ENCODE measurements around the gene CDH26.
"Not testable (repeated sequence)": the region's sequence is repeated elsewhere in the genome, so short reads cannot be mapped to it uniquely, and the experiment has no call there.

Gene CDH26

DNA sequence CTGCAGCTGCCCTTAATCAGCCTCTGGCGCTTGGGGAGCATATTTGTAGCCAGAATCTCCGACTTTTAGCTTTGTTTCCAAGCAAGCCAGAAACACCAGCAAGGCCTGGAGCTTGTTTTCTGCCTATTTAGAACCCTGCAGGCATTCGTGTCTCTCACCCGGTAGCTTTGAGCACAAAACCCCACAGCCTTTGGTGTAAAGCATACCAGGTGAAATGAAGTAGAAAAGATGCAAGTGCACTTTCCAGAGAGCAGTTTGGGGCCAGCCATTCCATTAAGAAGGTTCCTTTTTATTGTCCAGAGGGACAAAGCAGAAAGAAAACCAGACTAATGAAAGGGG lies 17.3 kb upstream of the CDH26 start:
- peak in 1 of 56 donors; percentile 67 for DNase-seq

DNA sequence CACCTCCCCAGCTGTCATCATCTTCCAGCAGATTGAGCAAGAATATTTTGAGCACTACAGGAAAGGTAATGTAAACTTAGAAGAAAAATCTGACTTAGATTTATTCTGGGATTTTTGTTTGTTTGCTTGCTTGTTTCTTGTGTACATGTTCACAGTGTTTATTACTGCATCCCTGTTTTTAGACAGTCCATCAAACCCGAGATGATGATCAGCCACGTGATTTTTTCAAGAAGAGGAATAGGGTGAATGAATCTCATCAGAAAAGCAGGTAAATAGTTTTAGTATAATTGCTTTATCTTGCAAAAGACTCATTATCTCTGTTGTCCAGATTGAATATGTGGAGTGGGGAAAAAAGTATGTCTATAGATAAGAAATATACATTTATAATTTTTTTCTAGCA lies 16.0 kb upstream of the CDH26 start:
- no peak for DNase-seq

GRCh38 chr20:59944726-59945125 lies 13.5 kb upstream of the CDH26 start:
- DNase-seq, result no peak

DNA sequence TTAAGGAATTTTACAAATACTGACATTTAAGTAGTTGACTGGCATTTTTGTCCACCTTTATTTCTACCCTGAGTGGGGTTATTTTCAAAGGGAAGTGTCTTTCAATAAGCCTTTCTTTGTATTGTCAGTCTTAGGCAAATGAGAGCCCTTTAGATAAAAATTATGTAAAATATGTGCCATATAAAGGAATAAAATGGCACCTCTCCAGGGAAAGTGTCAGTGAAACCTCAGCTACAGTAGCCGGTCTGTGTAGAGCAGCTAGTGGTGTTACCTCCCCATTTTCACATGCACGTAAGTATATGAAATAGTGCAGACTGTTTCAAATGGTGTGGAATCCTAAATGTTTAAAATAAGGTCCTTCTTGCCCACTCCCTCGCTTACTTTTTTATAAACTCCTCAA lies 13.0 kb upstream of the CDH26 start:
- DNase-seq, result no peak

DNA sequence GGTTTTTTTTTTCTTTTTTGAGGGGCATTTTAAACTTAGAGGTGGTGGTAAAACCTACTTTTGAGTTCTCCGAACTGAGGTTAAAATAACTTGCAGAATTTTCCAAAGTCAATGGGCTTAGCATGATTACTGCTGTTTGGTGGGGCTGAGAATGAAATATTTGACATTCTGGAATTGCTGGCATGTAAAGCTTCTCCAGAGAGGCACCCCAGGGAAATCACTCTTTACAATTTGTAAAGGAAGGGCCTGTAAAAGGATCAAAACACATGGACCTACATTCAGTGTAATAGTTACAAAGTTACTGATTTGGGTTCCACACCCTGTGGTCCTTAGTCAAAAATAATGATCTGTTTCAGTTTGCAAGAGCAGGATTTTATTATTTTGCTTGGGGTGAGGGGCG lies 12.5 kb upstream of the CDH26 start:
- DNase-seq, result no peak

DNA sequence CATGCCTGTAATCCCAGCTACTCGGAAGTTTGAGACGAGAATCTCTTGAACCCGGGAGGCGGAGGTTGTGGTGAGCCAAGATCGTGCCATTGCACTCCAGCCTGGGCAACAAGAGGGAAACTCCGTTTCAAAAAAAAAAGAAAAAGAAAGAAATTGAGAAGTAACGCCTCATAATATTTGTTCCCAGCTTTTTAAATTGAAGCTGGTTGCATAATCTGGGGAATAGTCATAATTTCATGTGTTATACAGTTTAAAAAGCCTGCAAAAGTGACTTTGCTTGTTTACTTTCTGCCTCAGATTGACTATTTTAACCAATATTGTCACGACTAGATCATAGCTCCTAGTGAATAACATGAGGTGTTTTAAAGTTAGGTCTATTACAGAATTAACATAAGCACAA lies 10.8 kb upstream of the CDH26 start:
- DNase-seq, result no peak

DNA sequence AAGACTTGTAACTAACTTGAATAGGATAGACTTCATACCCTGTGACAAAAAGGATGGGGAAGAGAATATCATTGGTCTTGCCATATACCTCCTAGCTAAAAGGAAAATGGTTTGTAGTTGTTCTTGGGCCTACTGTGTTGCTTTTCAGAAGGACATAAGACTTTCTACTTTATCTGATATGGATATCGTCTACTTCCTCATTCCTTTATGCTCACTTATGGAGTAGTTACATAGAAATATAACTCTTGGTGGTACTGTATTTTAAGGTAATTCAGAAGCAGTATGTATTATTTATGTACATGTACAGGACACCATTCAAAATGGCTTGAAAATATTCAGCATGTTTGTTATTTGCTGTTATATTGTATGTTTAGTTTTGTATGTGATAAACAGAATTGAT lies 10.0 kb upstream of the CDH26 start:
- no peak for DNase-seq

DNA sequence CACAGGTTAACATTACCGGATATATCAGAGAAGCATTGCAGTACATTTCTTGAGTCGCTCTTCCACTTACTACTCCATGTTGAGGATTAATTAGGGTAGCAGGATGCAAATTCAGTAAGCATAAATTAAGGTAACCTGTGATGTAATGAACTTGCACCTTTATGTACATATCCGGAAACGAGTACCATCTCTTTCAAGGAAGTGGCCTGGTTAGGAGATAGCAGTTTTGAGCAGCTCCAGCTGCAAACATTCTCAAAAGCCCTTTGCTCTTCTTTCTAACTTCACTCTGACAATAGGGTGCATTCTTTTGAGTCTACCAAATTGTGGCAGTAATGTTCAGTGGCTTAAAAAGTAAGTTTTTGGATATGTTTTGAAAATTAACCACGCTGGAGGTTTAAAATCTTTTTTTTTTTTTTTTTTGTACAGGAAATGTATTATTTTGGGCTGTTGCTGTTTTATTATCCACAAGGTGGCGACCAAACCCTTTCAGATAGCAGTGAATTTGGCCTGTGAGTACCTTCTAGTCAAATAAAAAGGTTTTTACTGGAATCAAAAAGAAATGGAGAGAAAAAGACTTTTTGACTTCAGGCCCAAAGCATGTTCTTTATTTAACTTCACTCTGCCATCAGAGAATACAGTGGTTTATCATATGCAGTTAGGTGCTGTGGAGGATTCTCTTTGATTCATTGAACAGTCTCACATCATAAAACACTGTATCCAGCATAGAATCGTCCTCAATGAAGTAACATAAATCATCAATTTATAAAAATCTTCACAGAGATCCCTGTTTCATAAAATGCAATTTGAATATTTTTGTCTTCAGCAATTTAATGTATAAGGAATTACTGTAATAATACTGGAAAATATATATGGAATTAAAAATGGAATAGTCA lies 9.1 kb upstream of the CDH26 start:
- DNase-seq, result peak in 7 of 56 donors; percentile 5 to 48 (median 26)

- DNase-seq, result no peak
These were observed 8.3 kb upstream of the CDH26 start for GRCh38 chr20:59949911-59950310.

GRCh38 chr20:59954718-59955117 lies 3.5 kb upstream of the CDH26 start:
- no peak for DNase-seq

- DNase-seq, result peak in 14 of 56 donors; percentile 17 to 48 (median 25)
These were observed 3.0 kb upstream of the CDH26 start for GRCh38 chr20:59955131-59955796.

DNA sequence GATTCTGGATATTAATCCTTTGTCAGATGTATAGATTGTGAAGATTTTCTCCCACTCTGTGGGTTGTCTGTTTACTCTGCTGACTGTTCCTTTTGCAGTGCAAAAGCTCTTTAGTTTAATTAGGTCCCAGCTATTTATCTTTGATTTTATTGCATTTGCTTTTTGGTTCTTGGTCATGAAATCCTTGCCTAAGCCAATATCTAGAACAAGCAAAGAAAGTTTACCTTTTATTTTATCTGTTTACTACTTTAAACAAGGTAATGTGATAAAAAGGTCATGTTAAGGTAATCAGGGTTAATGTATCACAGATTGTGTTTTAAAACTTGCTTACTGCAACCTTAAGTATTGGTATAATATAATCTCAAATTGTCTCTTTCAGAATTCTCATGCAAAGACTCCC lies 655 bp upstream of the CDH26 start:
- DNase-seq, result not testable (repeated sequence)

- DNase-seq, result no peak
These were observed 403 bp downstream of the CDH26 start for GRCh38 chr20:59958626-59959025.

- no peak for DNase-seq
These were observed 3.2 kb downstream of the CDH26 start for GRCh38 chr20:59961423-59961822.

- no peak for DNase-seq
These were observed 3.9 kb downstream of the CDH26 start for GRCh38 chr20:59962155-59962554.

DNA sequence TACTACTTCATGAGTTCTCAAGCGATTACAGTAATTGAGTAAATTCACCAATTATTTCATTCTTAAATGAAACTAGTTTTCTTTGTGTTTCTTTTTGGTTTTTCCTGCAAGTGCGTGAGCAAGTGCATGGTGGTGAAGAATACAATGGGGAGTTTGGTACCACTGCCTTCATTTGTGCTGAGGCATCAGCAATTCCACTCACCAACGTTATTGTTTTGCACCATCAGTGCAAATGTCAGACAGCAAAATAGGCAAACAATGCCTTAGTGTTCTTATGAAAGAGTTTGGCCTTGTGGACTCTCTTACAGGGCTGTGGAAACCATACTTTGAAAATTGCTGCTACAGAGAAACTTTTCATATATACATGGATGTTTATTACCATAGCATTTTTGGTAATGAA lies 8.2 kb downstream of the CDH26 start:
- DNase-seq, result peak in 20 of 56 donors; percentile 11 to 69 (median 36)

- no peak for DNase-seq
These were observed 13.2 kb downstream of the CDH26 start for GRCh38 chr20:59971428-59971827.

- DNase-seq, result no peak
These were observed 14.0 kb downstream of the CDH26 start for GRCh38 chr20:59972037-59972801.

GRCh38 chr20:59976156-59976782 lies 18.0 kb downstream of the CDH26 start:
- no peak for DNase-seq

- peak in 27 of 56 donors; percentile 9 to 62 (median 25) for DNase-seq
These were observed 18.9 kb downstream of the CDH26 start for GRCh38 chr20:59977086-59977485.

- DNase-seq, result peak in 2 of 56 donors; percentile 13 to 19
These were observed 24.9 kb downstream of the CDH26 start for GRCh38 chr20:59983076-59983475.

DNA sequence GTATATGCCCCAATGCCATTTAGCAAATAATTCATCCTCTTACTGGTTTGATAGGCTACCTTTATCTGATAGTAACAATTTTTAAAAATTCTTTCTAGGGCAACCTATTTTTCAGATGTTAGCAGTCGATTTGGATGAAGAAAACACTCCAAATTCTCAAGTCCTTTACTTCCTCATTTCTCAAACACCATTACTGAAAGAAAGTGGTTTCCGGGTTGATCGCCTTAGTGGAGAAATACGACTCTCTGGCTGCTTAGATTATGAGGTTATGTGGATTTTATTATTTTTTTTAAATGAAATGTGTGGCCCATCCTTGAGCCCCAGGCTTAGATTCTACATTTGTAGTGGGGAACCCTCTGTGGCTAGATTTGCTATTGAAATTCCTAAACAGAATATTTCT lies 26.3 kb downstream of the CDH26 start:
- DNase-seq, result no peak

Measured in nucleus accumbens (tissue), 56 donors.